ENCODE measurements around the gene PDE4D. TPM values are rescaled to one million over a fixed set of nuclear protein-coding genes. Genes with fewer than 3 reads are reported as not detected.

Gene PDE4D
- total RNA-seq, 1 donor from 2014 or later: 28.2 TPM

DNA sequence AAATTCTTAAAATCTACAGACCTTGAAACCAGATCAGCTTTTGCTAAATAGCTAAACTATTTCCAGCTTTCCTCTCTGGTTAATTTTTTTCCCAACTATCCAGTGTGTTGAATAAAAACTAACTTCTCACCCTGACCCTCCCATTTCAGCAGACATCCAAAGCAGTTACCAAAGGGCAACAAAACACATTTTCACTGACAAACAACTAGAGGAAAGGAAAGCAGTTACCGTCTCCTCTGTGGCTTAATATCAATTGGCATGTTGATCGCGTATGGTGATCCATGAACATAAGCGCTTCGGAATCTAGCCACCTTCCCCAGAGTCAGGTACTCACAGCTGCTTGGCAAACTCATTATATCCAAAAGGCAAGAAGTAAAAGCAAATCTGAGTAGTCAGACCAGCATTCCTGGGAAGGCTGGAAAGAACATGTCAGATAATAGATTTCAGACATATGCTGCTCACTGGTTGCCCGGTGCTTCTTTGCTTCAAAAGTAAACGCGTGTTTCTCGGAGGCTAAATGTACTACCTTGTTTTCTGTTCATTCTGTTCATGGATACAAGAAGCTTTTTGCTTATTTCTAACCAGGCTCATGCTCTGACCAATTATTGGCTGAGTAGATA is 463.4 kb downstream of the PDE4D start:
- DNase-seq: no peak
- TF ChIP-seq, protein P1, sequence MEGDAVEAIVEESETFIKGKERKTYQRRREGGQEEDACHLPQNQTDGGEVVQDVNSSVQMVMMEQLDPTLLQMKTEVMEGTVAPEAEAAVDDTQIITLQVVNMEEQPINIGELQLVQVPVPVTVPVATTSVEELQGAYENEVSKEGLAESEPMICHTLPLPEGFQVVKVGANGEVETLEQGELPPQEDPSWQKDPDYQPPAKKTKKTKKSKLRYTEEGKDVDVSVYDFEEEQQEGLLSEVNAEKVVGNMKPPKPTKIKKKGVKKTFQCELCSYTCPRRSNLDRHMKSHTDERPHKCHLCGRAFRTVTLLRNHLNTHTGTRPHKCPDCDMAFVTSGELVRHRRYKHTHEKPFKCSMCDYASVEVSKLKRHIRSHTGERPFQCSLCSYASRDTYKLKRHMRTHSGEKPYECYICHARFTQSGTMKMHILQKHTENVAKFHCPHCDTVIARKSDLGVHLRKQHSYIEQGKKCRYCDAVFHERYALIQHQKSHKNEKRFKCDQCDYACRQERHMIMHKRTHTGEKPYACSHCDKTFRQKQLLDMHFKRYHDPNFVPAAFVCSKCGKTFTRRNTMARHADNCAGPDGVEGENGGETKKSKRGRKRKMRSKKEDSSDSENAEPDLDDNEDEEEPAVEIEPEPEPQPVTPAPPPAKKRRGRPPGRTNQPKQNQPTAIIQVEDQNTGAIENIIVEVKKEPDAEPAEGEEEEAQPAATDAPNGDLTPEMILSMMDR (IDR thresholded peaks at IDR 0.05): no peak
- H3K9me3 Mint-ChIP-seq: no peaks in the 10 kb centered on the region
- no peaks in the 10 kb centered on the region for H3K4me1 Mint-ChIP-seq
- H3K36me3 Mint-ChIP-seq (ENCODE audit: low read depth): no peaks in the 10 kb centered on the region
- no peaks in the 10 kb centered on the region for H3K27me3 Mint-ChIP-seq
- H3K4me3 Mint-ChIP-seq: no peak overlapping the region
- POLR2A ChIA-PET: no interaction called here
- CTCF ChIA-PET: no interaction called here
- intact Hi-C loops (cut with micrococcal nuclease): no loop called here
- ATAC-seq (ENCODE audit: low read depth): no peak
- H3K27ac Mint-ChIP-seq: no peak overlapping the region

DNA sequence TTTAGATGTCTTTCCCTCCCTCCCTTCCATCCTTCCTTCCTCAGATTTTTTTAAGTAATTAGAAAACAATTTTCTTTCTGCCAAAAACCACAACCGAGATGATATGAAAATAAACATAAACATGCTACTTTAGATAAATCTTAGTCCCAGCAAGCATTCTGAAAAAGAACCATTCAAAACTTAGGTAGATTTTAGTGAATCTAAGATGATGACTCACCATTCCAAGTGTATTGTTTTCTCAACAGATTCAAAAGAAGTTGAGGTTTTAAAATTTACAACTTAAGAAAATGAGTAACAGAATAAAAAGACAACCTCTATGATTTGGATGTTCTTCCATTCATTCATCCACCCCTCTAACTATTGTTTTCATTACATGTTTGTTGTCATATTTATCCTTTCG is 465.1 kb downstream of the PDE4D start:
- Mint-ChIP-seq H3K27ac (no peak overlapping the region), H3K9me3 (no peaks in the 10 kb centered on the region), H3K27me3 (no peaks in the 10 kb centered on the region), H3K36me3 (ENCODE audit: low read depth) (no peaks in the 10 kb centered on the region), H3K4me1 (no peaks in the 10 kb centered on the region), H3K4me3 (no peak overlapping the region)
- ChIA-PET POLR2A (no interaction called here), CTCF (no interaction called here)
- DNase-seq (no peak), ATAC-seq (ENCODE audit: low read depth) (no peak)
- TF ChIP-seq, protein P1 (IDR thresholded peaks at IDR 0.05): no peak
- intact Hi-C loops (cut with micrococcal nuclease): no loop called here

DNA sequence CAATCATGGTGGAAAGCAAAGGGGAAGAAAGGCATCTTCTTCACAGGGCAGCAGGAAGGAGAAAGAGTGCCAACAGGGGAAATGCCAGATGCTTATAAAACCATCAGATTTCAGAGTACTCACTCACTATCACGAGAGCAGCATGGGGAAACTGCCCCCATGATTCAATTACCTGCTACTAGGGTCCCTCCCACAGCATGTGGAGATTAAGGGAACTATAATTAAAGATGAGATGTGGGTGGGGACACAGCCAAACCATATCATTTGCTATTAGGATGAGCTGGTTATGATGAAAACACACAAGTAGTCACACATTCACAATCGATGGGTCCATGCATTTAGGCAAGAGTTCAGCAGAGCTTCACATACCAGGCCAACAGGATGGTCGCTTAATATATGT is 469.0 kb downstream of the PDE4D start:
- Mint-ChIP-seq H3K9me3 (no peaks in the 10 kb centered on the region), H3K27me3 (no peaks in the 10 kb centered on the region), H3K4me3 (no peak overlapping the region), H3K4me1 (no peaks in the 10 kb centered on the region), H3K36me3 (ENCODE audit: low read depth) (no peaks in the 10 kb centered on the region), H3K27ac (no peak overlapping the region)
- ATAC-seq (ENCODE audit: low read depth) (no peak), DNase-seq (no peak)
- intact Hi-C loops (cut with micrococcal nuclease): no loop called here
- ChIA-PET CTCF (no interaction called here), POLR2A (no interaction called here)
- TF ChIP-seq, protein P1 (IDR thresholded peaks at IDR 0.05): no peak

DNA sequence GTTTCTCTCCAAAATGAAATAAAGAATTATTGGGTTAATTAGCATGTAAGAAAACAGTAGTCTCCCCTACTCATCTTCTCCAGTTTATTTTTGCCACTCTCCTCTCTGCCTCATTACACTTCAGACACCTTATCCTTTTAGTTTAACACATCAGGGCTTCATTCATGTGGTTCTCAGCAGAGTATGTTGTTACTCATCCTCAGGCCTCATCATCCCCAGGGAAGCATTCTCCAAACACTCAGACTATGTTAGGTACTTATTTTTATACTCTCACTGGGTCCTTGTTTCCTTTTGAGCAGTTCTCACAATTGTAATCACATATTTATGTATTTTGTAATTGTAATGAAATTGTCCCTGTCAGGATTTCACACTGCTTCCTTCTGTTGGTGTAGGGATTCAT is 470.5 kb downstream of the PDE4D start:
- intact Hi-C loops (cut with micrococcal nuclease): no loop called here
- POLR2A ChIA-PET: no interaction called here
- no peaks in the 10 kb centered on the region for H3K27me3 Mint-ChIP-seq
- ATAC-seq (ENCODE audit: low read depth): no peak
- no peaks in the 10 kb centered on the region for H3K9me3 Mint-ChIP-seq
- no peak for DNase-seq
- TF ChIP-seq, protein P1 (IDR thresholded peaks at IDR 0.05): no peak
- no peak overlapping the region for H3K27ac Mint-ChIP-seq
- H3K4me3 Mint-ChIP-seq: no peak overlapping the region
- no peaks in the 10 kb centered on the region for H3K4me1 Mint-ChIP-seq
- CTCF ChIA-PET: no interaction called here
- H3K36me3 Mint-ChIP-seq (ENCODE audit: low read depth): no peaks in the 10 kb centered on the region

DNA sequence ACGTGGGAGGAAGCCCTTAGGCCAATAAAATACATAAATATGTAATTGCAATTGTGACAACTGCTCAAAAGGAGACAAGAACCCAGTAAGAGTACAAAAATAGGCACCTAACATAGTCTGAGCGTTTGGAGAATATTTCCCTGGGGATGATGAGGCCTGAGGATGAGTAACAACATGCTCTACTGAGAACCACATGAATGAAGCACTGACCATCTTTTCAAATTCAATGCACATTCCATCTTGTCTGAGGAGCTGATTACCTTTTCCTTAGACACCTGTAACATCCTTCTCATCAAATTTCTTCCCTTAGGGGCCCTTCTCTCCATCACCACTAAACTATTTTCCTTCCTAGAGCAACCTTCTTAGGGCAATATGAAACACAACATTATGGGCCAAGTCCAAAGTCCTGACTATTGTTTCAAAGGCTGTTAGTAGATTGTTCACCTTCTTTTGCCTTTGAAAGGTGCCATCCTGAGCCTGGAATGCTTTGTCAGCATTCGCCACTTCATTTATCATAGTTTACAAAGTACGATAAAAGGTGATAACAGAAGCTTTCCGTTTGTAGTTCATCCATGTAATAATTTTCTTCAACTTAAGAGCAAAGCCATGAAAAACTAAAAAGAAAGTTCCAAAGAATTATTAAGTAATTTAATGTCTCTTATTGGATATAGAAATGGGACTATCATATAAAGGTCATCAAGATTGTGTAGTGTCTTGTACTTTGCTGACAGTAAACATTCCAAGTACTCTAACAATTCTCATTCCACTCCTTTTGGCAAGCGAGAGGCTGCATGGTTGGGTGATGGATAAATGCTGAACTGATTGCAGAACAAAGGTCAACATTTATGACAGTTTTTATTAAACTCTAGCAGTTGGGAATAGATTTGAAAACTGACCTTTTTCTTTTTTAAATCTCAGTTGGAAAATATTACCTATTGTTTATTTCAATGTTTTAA is 471.3 kb downstream of the PDE4D start:
- TF ChIP-seq, protein P1 (IDR thresholded peaks at IDR 0.05): no peak
- CTCF ChIA-PET: no interaction called here
- Mint-ChIP-seq H3K36me3 (ENCODE audit: low read depth) (no peaks in the 10 kb centered on the region), H3K4me3 (no peak overlapping the region), H3K9me3 (no peaks in the 10 kb centered on the region), H3K4me1 (no peaks in the 10 kb centered on the region), H3K27me3 (no peaks in the 10 kb centered on the region), H3K27ac (no peak overlapping the region)
- intact Hi-C loops (cut with micrococcal nuclease): no loop called here
- no peak for ATAC-seq (ENCODE audit: low read depth)
- DNase-seq: no peak
- POLR2A ChIA-PET: no interaction called here
